Measurements from ENCODE around the gene DLEC1. TPM values are rescaled to one million over a fixed set of nuclear protein-coding genes. Genes with fewer than 3 reads are reported as not detected.
A peak's percentile ranks its signal among the peaks of the same experiment; 100 is the strongest.

The DLEC1 gene
- total RNA-seq, 4 donors from 2014 or later: 0.44 to 1.7 (median 1.5) TPM

- peaks cover 10 to 23% of the 10 kb centered on the region in 2 donors for H3K4me1 ChIP-seq
- H3K9me3 ChIP-seq: no peaks in the 10 kb centered on the region
- no peaks in the 10 kb centered on the region for H3K27me3 ChIP-seq
- TF ChIP-seq CTCF (IDR thresholded peaks at IDR 0.05): no peak
- no peak for TF ChIP-seq POLR2A (IDR thresholded peaks at IDR 0.05)
- peak overlapping the region in 1 of 3 donors; percentile 76 for H3K27ac ChIP-seq
- intact Hi-C loops (cut with DNase I): no loop called here
- peak overlapping the region in 1 of 3 donors; percentile 49 for H3K4me3 ChIP-seq (replicated peaks in 1 of 3)
- 41 to 53% methylated on average over 2 of the region's 2 CpGs for WGBS, 2 donors
- H3K36me3 ChIP-seq: no peaks in the 10 kb centered on the region
- DNase-seq: no peak
Observed at GRCh38 chr3:37994639-37994972, 44.4 kb upstream of the DLEC1 start.

- intact Hi-C loops (cut with DNase I): no loop called here
- Histone ChIP-seq H3K27ac (no peak overlapping the region), H3K36me3 (no peaks in the 10 kb centered on the region), H3K9me3 (no peaks in the 10 kb centered on the region), H3K27me3 (no peaks in the 10 kb centered on the region), H3K4me3 (replicated peaks in 1 of 3) (no peak overlapping the region), H3K4me1 (peaks cover 10 to 23% of the 10 kb centered on the region in 2 donors)
- TF ChIP-seq CTCF (IDR thresholded peaks at IDR 0.05) (no peak), POLR2A (IDR thresholded peaks at IDR 0.05) (no peak)
- 89 to 90% methylated on average over 10 of the region's 10 CpGs for WGBS, 2 donors
- DNase-seq: no peak
Observed at GRCh38 chr3:37995652-37996641, 43.1 kb upstream of the DLEC1 start.

GRCh38 chr3:37996785-37997301 lies 42.2 kb upstream of the DLEC1 start:
- peaks cover 10 to 23% of the 10 kb centered on the region in 2 donors for H3K4me1 ChIP-seq
- intact Hi-C loops (cut with DNase I): no loop called here

GRCh38 chr3:37997342-37997741 lies 41.7 kb upstream of the DLEC1 start:
- H3K4me1 ChIP-seq: peaks cover 10 to 23% of the 10 kb centered on the region in 2 donors
- no peaks in the 10 kb centered on the region for H3K27me3 ChIP-seq
- WGBS, 2 donors: 91% methylated on average over 4 of the region's 10 CpGs; no CpG with 5 or more reads in 1 of the 2 donors
- no peak overlapping the region for H3K4me3 ChIP-seq (replicated peaks in 1 of 3)
- H3K9me3 ChIP-seq: no peaks in the 10 kb centered on the region
- intact Hi-C loops (cut with DNase I): no loop called here
- H3K36me3 ChIP-seq: peaks cover 0 to 8% of the 10 kb centered on the region in 2 donors
- no peak for TF ChIP-seq POLR2A (IDR thresholded peaks at IDR 0.05)
- no peak for TF ChIP-seq CTCF (IDR thresholded peaks at IDR 0.05)
- no peak overlapping the region for H3K27ac ChIP-seq
- DNase-seq: no peak

More at GRCh38 chr3:37996785-37997301, 42.2 kb upstream of the DLEC1 start:
- peaks cover 0 to 5% of the 10 kb centered on the region in 2 donors for H3K36me3 ChIP-seq
- DNase-seq: peak; percentile 75 to 77
- 42 to 71% methylated on average over 4 to 7 of the region's 7 CpGs for whole genome bisulfite sequencing, 2 donors
- no peaks in the 10 kb centered on the region for H3K27me3 ChIP-seq
- no peak overlapping the region for H3K27ac ChIP-seq
- H3K4me3 ChIP-seq (replicated peaks in 1 of 3): no peak overlapping the region
- no peaks in the 10 kb centered on the region for H3K9me3 ChIP-seq
- TF ChIP-seq CTCF (IDR thresholded peaks at IDR 0.05) (peak; percentile 87 to 93 (median 91)), POLR2A (IDR thresholded peaks at IDR 0.05) (no peak)
